PFSK-1 (cell line): Measurements from ENCODE around the gene RASA2.

Experiments
- POLR2AphosphoS5 ChIP-seq: IDR thresholded peaks from 2 replicates; pipeline ENCODE4 v1.6.1; 2012; ENCODE audit warnings: low read depth, mild to moderate bottlenecking, control low read depth, low read length, moderate library complexity
- TAF1 ChIP-seq: IDR thresholded peaks from 2 replicates; pipeline ENCODE4 v1.6.1; 2012; ENCODE audit warnings: low read length, control low read depth, borderline replicate concordance; ENCODE audit not compliant: insufficient read depth
- TF ChIP-seq, protein P1 (sequence below), 2 experiments: IDR thresholded peaks; 2 replicates each; pipeline versions ENCODE4 v1.6.1 to v1.8.0; 2011 to 2012; ENCODE audit warnings: low read depth in 2 of 2, low read length in 2 of 2, control low read depth in 1 of 2, inconsistent platforms in 1 of 2, mild to moderate bottlenecking in 1 of 2, moderate library complexity in 1 of 2; ENCODE audit not compliant: insufficient read depth in 1 of 2

DNA sequence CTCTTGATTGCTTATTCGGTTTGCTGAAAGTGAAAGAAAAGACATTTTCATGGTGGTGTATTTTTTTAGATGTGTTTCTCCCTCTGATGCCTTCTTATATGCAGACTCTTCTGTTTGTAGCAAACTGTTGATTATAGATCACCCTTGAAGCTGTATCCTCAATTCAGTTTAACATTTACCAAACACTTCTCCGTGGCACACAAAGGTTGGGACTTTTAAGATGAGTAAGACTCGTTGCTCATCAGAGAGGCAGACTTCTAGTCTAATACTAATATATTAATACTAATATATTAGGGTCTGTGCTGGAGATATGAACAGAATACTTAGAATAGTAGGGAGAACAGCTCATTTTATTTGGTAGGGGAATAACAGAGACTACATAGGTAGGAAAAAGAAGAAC is 32.8 kb downstream of the RASA2 start:
- TF ChIP-seq TAF1 (no peak), POLR2AphosphoS5 (no peak)
- TF ChIP-seq, protein P1, sequence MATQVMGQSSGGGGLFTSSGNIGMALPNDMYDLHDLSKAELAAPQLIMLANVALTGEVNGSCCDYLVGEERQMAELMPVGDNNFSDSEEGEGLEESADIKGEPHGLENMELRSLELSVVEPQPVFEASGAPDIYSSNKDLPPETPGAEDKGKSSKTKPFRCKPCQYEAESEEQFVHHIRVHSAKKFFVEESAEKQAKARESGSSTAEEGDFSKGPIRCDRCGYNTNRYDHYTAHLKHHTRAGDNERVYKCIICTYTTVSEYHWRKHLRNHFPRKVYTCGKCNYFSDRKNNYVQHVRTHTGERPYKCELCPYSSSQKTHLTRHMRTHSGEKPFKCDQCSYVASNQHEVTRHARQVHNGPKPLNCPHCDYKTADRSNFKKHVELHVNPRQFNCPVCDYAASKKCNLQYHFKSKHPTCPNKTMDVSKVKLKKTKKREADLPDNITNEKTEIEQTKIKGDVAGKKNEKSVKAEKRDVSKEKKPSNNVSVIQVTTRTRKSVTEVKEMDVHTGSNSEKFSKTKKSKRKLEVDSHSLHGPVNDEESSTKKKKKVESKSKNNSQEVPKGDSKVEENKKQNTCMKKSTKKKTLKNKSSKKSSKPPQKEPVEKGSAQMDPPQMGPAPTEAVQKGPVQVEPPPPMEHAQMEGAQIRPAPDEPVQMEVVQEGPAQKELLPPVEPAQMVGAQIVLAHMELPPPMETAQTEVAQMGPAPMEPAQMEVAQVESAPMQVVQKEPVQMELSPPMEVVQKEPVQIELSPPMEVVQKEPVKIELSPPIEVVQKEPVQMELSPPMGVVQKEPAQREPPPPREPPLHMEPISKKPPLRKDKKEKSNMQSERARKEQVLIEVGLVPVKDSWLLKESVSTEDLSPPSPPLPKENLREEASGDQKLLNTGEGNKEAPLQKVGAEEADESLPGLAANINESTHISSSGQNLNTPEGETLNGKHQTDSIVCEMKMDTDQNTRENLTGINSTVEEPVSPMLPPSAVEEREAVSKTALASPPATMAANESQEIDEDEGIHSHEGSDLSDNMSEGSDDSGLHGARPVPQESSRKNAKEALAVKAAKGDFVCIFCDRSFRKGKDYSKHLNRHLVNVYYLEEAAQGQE (IDR thresholded peaks at IDR 0.05; ENCODE audit: insufficient read depth in 1 of 2, low read depth in 2 of 2, low read length in 2 of 2), result no peak
